ENCODE measurements around the gene HIGD1B.
A peak's percentile ranks its signal among the peaks of the same experiment; 100 is the strongest.

Gene HIGD1B

GRCh38 chr17:44880062-44880461 lies 32.4 kb downstream of the HIGD1B start:
- no peak for DNase-seq

DNA sequence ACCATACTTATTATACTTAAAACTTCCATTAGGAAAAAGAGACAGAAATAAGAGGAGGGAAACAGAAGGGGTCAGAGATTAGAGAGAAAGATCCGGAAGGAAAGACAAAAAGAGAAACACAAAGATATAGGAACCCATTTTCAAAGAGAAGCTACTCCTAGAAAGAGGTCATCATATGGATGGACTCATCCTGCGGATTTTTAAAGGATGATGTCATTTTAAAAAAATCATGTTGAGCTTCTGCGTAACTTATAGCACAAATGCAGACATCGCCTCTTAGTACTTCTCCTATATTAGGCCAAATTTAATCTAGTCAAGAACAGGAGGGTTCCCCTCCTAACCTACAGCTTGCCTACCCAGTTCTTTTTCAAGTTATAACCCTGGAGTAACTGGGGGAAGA lies 33.5 kb downstream of the HIGD1B start:
- DNase-seq, result no peak

GRCh38 chr17:44884941-44885340 lies 37.3 kb downstream of the HIGD1B start:
- no peak for DNase-seq

DNA sequence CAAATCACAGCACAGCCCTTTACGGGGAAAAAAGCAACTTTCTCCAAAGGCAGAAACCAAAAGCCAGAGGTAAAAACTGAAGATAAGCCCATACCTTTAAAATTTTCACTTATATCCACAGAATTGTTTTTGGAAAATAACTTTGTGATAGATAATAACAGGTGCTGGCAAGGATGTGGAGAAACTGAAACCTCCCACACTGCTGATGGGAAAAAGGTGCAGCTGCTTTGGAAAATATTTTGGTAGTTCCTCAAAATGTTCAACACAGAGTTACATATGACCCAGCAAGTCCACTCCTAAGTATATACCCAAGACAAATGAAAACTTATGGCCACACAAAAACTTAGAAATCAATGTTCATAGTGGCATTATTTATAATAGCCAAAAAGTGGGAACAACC lies 39.3 kb downstream of the HIGD1B start:
- no peak for DNase-seq

- DNase-seq, result peak in 2 of 5 experiments; percentile 21 to 34
These were observed 40.6 kb downstream of the HIGD1B start for GRCh38 chr17:44887971-44888954.

GRCh38 chr17:44889003-44889402 lies 41.3 kb downstream of the HIGD1B start:
- DNase-seq, result no peak

GRCh38 chr17:44892250-44892649 lies 44.6 kb downstream of the HIGD1B start:
- DNase-seq, result no peak

GRCh38 chr17:44894642-44895041 lies 47.0 kb downstream of the HIGD1B start:
- DNase-seq, result no peak

- peak in 1 of 5 experiments; percentile 58 for DNase-seq
These were observed 51.0 kb downstream of the HIGD1B start for GRCh38 chr17:44898768-44899073.

- peak; percentile 81 to 95 (median 90) for DNase-seq
These were observed 51.5 kb downstream of the HIGD1B start, which contains the start of gene EFTUD2 for GRCh38 chr17:44899074-44899782. EFTUD2 (minus strand) TSS chr17:44899445; CDS start chr17:44894521, 4,924 bp downstream.
